B cell (primary cell): Measurements from ENCODE around the gene EYA4. TPM values are rescaled to one million over a fixed set of nuclear protein-coding genes. Genes with fewer than 3 reads are reported as not detected.

Source experiments
- ATAC-seq: fragments of 200-7000 bp; cut with Tn5 transposase; one replicate; pipeline ENCODE4 v1.10.0; 2021; ENCODE audit warnings: low read depth, mild to moderate bottlenecking, moderate number of reproducible peaks, moderate library complexity
- CTCF ChIA-PET: fragments of 350-600 bp; sonication (Branson Sonifier 250); formaldehyde crosslinking; loops from one replicate; lab custom pipeline; 2021; ENCODE audit warnings: antibody characterized with exemption, inconsistent platforms; lab: Charles Lee
- POLR2A ChIA-PET: fragments of 350-600 bp; sonication (Branson Sonifier 250); formaldehyde crosslinking; loops from one replicate; lab custom pipeline; 2021; ENCODE audit warnings: antibody characterized with exemption; lab: Charles Lee
- DNase-seq: peaks from one replicate; pipeline ENCODE4 v3.0.0; 2013
- H2AFZ ChIP-seq: 2 replicates; pipeline ENCODE4 v1.6.1; 2012; ENCODE audit warnings: mild to moderate bottlenecking, low read depth, low read length; ENCODE audit not compliant: insufficient read depth, poor library complexity, severe bottlenecking
- H3K27ac ChIP-seq, 2 donors: 1 replicate in 1 of 2; 2 replicates in 1 of 2; pipeline ENCODE4 v1.5.1; 2012 to 2013; ENCODE audit warnings: low read length in 2 of 2, mild to moderate bottlenecking in 2 of 2, moderate library complexity in 1 of 2
- H3K27me3 ChIP-seq, 4 experiments: fragments of 200-600 bp in 1 of 4; sonication (generic) in 1 of 4; replicated peaks in 1 of 4; 1 replicate in 2 of 4; 2 replicates in 2 of 4; pipeline versions ENCODE4 v1.6.1 to v1.7.0; 2013 to 2016; ENCODE audit warnings: low read length in 3 of 4, mild to moderate bottlenecking in 2 of 4, mixed read lengths in 1 of 4, moderate library complexity in 1 of 4; ENCODE audit not compliant: insufficient read depth in 4 of 4, control insufficient read depth in 3 of 4; ENCODE audit errors: control extremely low read depth in 1 of 4
- H3K36me3 ChIP-seq, 2 experiments: replicated peaks in 1 of 2; 1 replicate in 1 of 2; 2 replicates in 1 of 2; pipeline versions ENCODE4 v1.6.1 to v1.7.1; 2013; ENCODE audit warnings: low read length in 1 of 2; ENCODE audit not compliant: insufficient read depth in 2 of 2, control insufficient read depth in 1 of 2; ENCODE audit errors: control extremely low read depth in 1 of 2, extremely low read depth in 1 of 2
- H3K4me1 ChIP-seq, 2 donors: fragments of 200-600 bp in 1 of 2; sonication (generic) in 1 of 2; 1 replicate in 1 of 2; 2 replicates in 1 of 2; pipeline versions ENCODE4 v1.5.1 to v1.6.1; 2013 to 2017; ENCODE audit warnings: low read length in 2 of 2; ENCODE audit not compliant: control insufficient read depth in 2 of 2, insufficient read depth in 2 of 2
- H3K4me2 ChIP-seq: replicated peaks from 2 replicates; pipeline ENCODE3; 2012; ENCODE audit warnings: mild to moderate bottlenecking, low read depth, low read length; ENCODE audit not compliant: poor library complexity, severe bottlenecking
- H3K4me3 ChIP-seq, 5 experiments: fragments of 200-600 bp in 1 of 5; sonication (generic) in 1 of 5; 1 replicate in 3 of 5; 2 replicates in 2 of 5; pipeline versions ENCODE4 v1.5.1 to v1.7.0; 2011 to 2016; ENCODE audit warnings: low read length in 4 of 5, mild to moderate bottlenecking in 4 of 5, low read depth in 2 of 5, control low read depth in 1 of 5, moderate library complexity in 1 of 5; ENCODE audit not compliant: insufficient read depth in 1 of 5; ENCODE audit errors: control extremely low read depth in 1 of 5, extremely low read depth in 1 of 5
- H3K79me2 ChIP-seq: fragments of 200-600 bp; sonication (generic); one replicate; pipeline ENCODE4 v1.6.0; 2016; ENCODE audit warnings: low read length; ENCODE audit not compliant: control insufficient read depth, insufficient read depth
- H3K9ac ChIP-seq: fragments of 200-600 bp; sonication (generic); 2 replicates; pipeline ENCODE4 v1.6.1; 2017; ENCODE audit warnings: mild to moderate bottlenecking, low read length, moderate library complexity
- H3K9me3 ChIP-seq, 3 donors: one replicate each; pipeline versions ENCODE4 v1.6.1 to v1.7.1; 2013; ENCODE audit warnings: low read length in 2 of 3; ENCODE audit not compliant: control insufficient read depth in 2 of 3, insufficient read depth in 1 of 3; ENCODE audit errors: control extremely low read depth in 1 of 3
- H4K20me1 ChIP-seq: 2 replicates; pipeline ENCODE4 v1.6.0; 2012; ENCODE audit warnings: mild to moderate bottlenecking, low read length; ENCODE audit not compliant: insufficient read depth, control insufficient read depth, poor library complexity, severe bottlenecking
- H3K27ac Mint-ChIP-seq: one replicate; pipeline ENCODE4 v1.8.0; 2021; ENCODE audit warnings: mixed read lengths
- H3K27me3 Mint-ChIP-seq: one replicate; pipeline ENCODE4 v1.8.0; 2021; ENCODE audit warnings: mixed read lengths
- H3K4me1 Mint-ChIP-seq: one replicate; pipeline ENCODE4 v1.8.0; 2021; ENCODE audit warnings: mixed read lengths
- H3K4me3 Mint-ChIP-seq: one replicate; pipeline ENCODE4 v1.8.0; 2021; ENCODE audit warnings: mixed read lengths
- H3K9me3 Mint-ChIP-seq: one replicate; pipeline ENCODE4 v1.8.0; 2022; ENCODE audit warnings: mixed read lengths; ENCODE audit not compliant: insufficient read depth
- EZH2 ChIP-seq: IDR thresholded peaks from 2 replicates; pipeline ENCODE4 v1.6.1; 2012; ENCODE audit warnings: borderline replicate concordance, low read depth, mild to moderate bottlenecking, moderate library complexity, low read length; ENCODE audit not compliant: insufficient read depth, poor library complexity, severe bottlenecking
- WGBS: methylation state at CpG from one replicate; pipeline ENCODE4 v1.1.5; 2013; ENCODE audit warnings: missing lambda C conversion rate; ENCODE audit not compliant: insufficient coverage; 5-methylcytosine and 5-hydroxymethylcytosine counted together
- intact Hi-C: fragments of 100-400 bp; cut with micrococcal nuclease; formaldehyde crosslinking; loops from one replicate; pipeline ENCODE4 v1.10.0; 2022
- polyA plus RNA-seq: library from polyadenylated mRNA; depleted of rRNA; stranded (reverse); fragments of >200 nt; gene quantifications from 2 replicates; pipeline ENCODE4 v1.2.3, GENCODE V29; 2012
- total RNA-seq, 2 donors: library from RNA; stranded (reverse); fragments of 120-200 nt in 1 of 2; gene quantifications; 1 replicate in 1 of 2; 2 replicates in 1 of 2; pipeline versions ENCODE4 v1.2.3 to v1.2.4, GENCODE V29; 2013 to 2022
- TF ChIP-seq, protein P1 (sequence below): fragments of 200-600 bp; IDR thresholded peaks from one replicate; pipeline ENCODE4 v1.8.0; 2022; ENCODE audit warnings: antibody characterized with exemption, mild to moderate bottlenecking

EYA4 gene
- total and polyA plus RNA-seq, 2 donors (not counting 1 experiment from before 2014, with no cell fraction given): 0.49 TPM; not detected in 1

DNA sequence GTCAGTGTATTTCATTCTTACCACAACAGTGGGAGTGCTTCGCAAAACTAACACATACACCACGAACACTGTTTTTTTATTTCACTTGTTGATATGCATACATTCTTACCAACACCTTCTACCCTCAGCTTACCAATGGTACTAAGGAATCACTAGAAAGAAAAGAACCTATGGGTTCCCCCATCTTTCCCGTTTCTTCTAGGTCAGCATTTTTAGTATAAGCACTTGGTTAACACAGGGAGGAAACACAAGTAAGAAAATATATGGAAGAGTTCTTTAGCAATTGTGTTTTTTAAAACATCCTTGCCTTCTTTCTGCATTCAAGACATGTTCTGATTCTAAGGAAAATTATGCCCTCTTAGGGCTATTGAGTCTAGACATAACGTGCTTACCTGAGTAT, 39.9 kb upstream of the EYA4 start:
- intact Hi-C loops: no loop called here
- Histone ChIP-seq H3K4me1 (no peaks in the 10 kb centered on the region), H3K79me2 (no peaks in the 10 kb centered on the region), H3K9me3 (no peaks in the 10 kb centered on the region), H3K4me2 (no peak overlapping the region), H3K27ac (no peak overlapping the region), H4K20me1 (no peaks in the 10 kb centered on the region), H3K27me3 (no peaks in the 10 kb centered on the region), H3K36me3 (no peaks in the 10 kb centered on the region), H3K4me3 (no peak overlapping the region), H2AFZ (no peak overlapping the region), H3K9ac (no peak overlapping the region)
- Mint-ChIP-seq H3K27me3 (no peaks in the 10 kb centered on the region), H3K9me3 (no peaks in the 10 kb centered on the region), H3K4me3 (no peak overlapping the region), H3K27ac (no peak overlapping the region), H3K4me1 (no peaks in the 10 kb centered on the region)
- 80% methylated on average over 3 of the region's 4 CpGs for WGBS
- TF ChIP-seq EZH2: no peak
- TF ChIP-seq, protein P1, sequence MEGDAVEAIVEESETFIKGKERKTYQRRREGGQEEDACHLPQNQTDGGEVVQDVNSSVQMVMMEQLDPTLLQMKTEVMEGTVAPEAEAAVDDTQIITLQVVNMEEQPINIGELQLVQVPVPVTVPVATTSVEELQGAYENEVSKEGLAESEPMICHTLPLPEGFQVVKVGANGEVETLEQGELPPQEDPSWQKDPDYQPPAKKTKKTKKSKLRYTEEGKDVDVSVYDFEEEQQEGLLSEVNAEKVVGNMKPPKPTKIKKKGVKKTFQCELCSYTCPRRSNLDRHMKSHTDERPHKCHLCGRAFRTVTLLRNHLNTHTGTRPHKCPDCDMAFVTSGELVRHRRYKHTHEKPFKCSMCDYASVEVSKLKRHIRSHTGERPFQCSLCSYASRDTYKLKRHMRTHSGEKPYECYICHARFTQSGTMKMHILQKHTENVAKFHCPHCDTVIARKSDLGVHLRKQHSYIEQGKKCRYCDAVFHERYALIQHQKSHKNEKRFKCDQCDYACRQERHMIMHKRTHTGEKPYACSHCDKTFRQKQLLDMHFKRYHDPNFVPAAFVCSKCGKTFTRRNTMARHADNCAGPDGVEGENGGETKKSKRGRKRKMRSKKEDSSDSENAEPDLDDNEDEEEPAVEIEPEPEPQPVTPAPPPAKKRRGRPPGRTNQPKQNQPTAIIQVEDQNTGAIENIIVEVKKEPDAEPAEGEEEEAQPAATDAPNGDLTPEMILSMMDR: no peak
- DNase-seq: no peak
- no peak for ATAC-seq
- POLR2A ChIA-PET: no interaction called here
- CTCF ChIA-PET: no interaction called here

DNA sequence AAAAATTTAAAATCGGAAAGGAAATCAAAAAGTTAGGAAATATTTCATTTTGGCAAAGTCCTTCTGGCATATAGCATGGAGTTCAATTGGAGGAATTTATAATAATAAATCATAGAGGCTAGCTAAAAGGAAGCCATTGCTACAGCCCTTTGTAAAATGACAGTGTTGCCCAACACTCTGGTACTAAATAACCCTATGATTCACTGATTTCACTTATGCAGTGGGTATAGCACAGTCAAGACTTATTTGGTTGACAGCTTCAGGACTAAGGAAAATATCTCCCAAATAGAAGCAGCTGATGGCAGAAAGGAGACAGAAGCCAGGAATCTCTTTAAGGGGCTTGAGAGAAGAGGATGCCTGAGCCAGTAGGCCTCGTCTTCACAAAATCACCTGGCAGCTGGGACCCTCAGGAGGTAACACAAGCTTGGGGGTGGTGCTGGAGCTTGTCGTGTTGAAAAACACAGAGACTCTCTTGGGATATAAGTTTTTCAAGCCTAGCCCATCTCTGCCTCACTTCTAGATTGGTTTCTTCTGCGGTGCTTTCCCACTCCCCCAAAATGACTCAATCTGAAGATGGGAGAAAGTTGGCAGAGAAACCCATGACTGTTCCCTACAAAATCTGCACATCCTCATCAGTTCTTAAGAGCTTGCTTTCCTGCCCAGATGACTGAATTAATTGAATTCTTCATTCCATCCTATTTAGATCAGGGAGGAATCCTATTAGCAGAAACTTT, 38.4 kb upstream of the EYA4 start:
- CTCF ChIA-PET: interaction anchor here (1.1 kb wide), 1 partner anchor 16 kb away, joined by 3 read pairs; no protein-coding TSS in a partner anchor
- Mint-ChIP-seq H3K9me3 (no peaks in the 10 kb centered on the region), H3K27ac (no peak overlapping the region), H3K4me3 (no peak overlapping the region), H3K4me1 (no peaks in the 10 kb centered on the region), H3K27me3 (no peaks in the 10 kb centered on the region)
- TF ChIP-seq EZH2: no peak
- TF ChIP-seq, protein P1: no peak
- ATAC-seq (no peak), DNase-seq (no peak)
- POLR2A ChIA-PET: no interaction called here
- intact Hi-C loops: no loop called here
- Histone ChIP-seq H3K4me3 (no peak overlapping the region), H3K9ac (no peak overlapping the region), H3K4me2 (no peak overlapping the region), H3K36me3 (no peaks in the 10 kb centered on the region), H3K27ac (no peak overlapping the region), H3K9me3 (no peaks in the 10 kb centered on the region), H2AFZ (no peak overlapping the region), H3K27me3 (no peaks in the 10 kb centered on the region), H3K4me1 (no peaks in the 10 kb centered on the region), H4K20me1 (no peaks in the 10 kb centered on the region), H3K79me2 (no peaks in the 10 kb centered on the region)
- WGBS: 92% methylated on average over 1 of the region's 4 CpGs
